Smooth muscle cell of the pulmonary artery (primary cell): ENCODE data around the gene DHRS7. TPM values are rescaled to one million over a fixed set of nuclear protein-coding genes. Genes with fewer than 3 reads are reported as not detected.

Experiments
- total RNA-seq: library from RNA; depleted of rRNA; stranded (reverse); fragments of >200 nt; gene quantifications from 2 replicates; pipeline ENCODE4 v1.2.3, GENCODE V29; 2014

The DHRS7 gene
- 48.4 and 62.8 TPM in 2 replicates for total RNA-seq

DNA sequence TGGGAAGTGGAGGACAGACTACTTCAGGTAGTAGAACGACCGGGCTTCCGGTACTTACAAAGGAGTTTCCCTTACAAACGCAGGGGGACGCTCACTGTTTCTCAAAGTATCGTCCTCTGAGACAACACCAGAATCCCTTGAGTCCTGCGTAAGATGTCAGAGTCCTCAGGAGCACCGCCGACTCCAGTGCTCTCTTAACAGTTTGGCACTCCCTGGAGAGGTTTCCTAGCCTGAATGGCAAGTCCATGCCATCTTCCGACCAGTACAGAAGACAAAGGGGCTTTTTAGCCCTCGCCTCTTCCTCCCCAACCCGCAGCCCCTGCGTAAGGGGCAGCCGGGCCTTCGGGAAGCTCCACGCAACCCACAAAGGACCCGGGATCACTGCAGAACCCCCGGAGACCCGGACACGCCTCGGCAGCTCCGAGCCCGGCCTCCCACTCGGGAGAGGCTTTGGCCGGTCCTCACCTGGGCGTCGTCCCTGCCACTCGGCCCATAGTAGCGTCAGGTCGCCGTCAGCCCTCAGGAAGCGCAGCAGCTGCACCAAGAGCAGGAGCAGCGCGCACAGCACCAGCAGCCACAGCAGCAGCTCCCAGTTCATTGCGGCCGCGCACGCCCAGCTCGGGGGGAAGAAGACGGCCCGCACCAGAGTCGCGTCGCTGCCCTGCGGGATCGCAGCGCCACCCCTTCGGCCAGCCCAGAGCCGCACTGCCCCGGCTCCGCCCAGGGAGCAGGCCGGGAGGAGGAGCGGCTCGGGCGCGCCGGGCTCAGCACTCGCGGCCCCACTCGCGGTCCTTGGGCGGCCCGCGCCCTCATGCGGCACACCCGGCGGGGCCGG is at the start of gene DHRS7:
TSS of gene DHRS7 (minus strand) at position 687 of the 835 bp plus-strand sequence. CDS start at position 598, 89 bp downstream.

Other genes starting within 250 kb of the DHRS7 start
- not detected in 2 replicates for gene LRRC9, start 245.3 kb downstream of the DHRS7 start, total RNA-seq
- gene PCNX4, start 73.5 kb downstream of the DHRS7 start, total RNA-seq: 77.3 and 88.4 TPM in 2 replicates
- gene PPM1A, start 83.8 kb upstream of the DHRS7 start, total RNA-seq: 32.5 and 33.9 TPM in 2 replicates